ENCODE measurements around the gene ZNRF2. TPM values are rescaled to one million over a fixed set of nuclear protein-coding genes. Genes with fewer than 3 reads are reported as not detected.
A peak's percentile ranks its signal among the peaks of the same experiment; 100 is the strongest.

ZNRF2 gene
- total RNA-seq, 2 donors from 2014 or later, result 36.1 to 42.5 TPM

DNA sequence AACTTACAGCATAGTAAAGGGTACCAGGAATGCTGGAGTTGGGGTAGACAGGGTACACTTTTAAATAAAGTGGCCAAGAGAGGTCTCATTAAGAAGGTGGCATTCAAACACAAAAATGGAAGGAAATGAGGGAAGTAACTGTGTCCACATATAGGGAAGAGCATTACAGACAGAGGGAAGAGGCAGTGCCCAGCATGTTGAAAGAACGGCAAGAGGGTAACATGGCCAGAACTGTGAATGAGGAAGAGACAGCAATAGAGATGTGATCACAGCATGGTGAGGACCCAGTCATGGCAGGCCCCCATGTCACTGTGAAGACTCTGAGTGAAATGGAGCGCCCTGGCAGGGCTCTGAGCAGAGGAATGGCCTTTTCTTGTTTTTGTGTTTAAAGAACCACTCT is 35.1 kb upstream of the ZNRF2 start:
- H3K9me3 ChIP-seq, result no peaks in the 10 kb centered on the region
- peak overlapping the region in 2 of 4 donors; percentile 38 for H3K27ac ChIP-seq
- ATAC-seq (no peak), DNase-seq (no peak)
- H3K4me1 ChIP-seq, result peaks cover 40% of the 10 kb centered on the region
- no peak for TF ChIP-seq POLR2A (IDR thresholded peaks at IDR 0.05)
- no peak for TF ChIP-seq CTCF (IDR thresholded peaks at IDR 0.05)
- no peaks in the 10 kb centered on the region for H3K36me3 ChIP-seq (replicated peaks in 1 of 2; ENCODE audit: insufficient read depth in 1 of 2, low read depth in 2 of 2)
- 90 to 96% methylated on average over 2 of the region's 2 CpGs for whole genome bisulfite sequencing, 2 donors
- H3K27me3 ChIP-seq, result no peaks in the 10 kb centered on the region
- intact Hi-C loops (cut with DNase I), result no loop called here
- no peak overlapping the region for H3K4me3 ChIP-seq

DNA sequence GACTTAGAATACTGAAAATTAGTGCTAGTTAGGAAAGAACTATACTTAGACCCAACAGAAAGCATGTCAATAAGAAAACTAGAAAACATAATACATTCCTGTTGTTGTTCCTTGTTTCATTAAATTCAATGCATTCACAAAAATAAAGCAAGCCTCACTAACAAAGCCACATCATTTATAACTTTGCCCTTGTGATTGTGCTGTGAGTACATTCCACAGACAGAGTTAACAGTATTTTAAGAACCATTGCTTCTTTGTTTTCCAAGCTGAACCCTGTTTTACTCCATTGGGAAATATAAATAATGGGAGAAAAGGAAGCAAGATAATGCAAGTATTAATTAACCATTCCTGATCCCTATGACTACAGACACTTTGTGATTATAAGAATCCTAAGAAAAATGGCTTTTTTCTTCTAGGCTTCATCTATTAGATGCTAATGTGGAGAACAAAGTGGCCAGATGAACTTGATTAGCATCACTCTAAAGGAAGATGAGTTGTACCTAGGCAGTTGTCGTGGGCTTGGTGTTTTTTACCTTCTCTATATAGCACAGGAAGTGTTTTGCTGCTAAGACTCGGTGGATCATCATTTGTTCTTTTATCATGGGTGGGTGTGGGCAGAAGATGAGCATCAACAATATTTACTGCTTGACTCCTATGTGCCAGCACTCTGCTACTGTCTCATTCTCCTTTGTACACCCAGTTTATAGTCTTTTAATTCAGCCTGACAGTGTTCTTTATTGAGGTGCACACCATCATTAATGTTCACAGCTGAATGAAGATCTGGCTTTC is 34.2 kb upstream of the ZNRF2 start:
- 59 to 75% methylated on average over 2 of the region's 2 CpGs for WGBS, 2 donors
- intact Hi-C loops (cut with DNase I), result no loop called here
- H3K27ac ChIP-seq, result peak overlapping the region in 2 of 4 donors; percentile 38
- no peak overlapping the region for H3K4me3 ChIP-seq
- no peaks in the 10 kb centered on the region for H3K36me3 ChIP-seq (replicated peaks in 1 of 2; ENCODE audit: insufficient read depth in 1 of 2, low read depth in 2 of 2)
- peaks cover 49% of the 10 kb centered on the region for H3K4me1 ChIP-seq
- TF ChIP-seq CTCF (IDR thresholded peaks at IDR 0.05) (no peak), POLR2A (IDR thresholded peaks at IDR 0.05) (no peak)
- ATAC-seq (no peak), DNase-seq (no peak)
- H3K9me3 ChIP-seq, result no peaks in the 10 kb centered on the region
- H3K27me3 ChIP-seq, result no peaks in the 10 kb centered on the region

- ATAC-seq (no peak), DNase-seq (no peak)
- TF ChIP-seq CTCF (IDR thresholded peaks at IDR 0.05) (no peak), POLR2A (IDR thresholded peaks at IDR 0.05) (no peak)
- no peak overlapping the region for H3K4me3 ChIP-seq
- H3K27ac ChIP-seq, result peak overlapping the region in 3 of 4 donors; percentile 76 to 85 (median 82)
- no peaks in the 10 kb centered on the region for H3K36me3 ChIP-seq (replicated peaks in 1 of 2; ENCODE audit: insufficient read depth in 1 of 2, low read depth in 2 of 2)
- no peaks in the 10 kb centered on the region for H3K9me3 ChIP-seq
- H3K4me1 ChIP-seq, result peaks cover 62% of the 10 kb centered on the region
- H3K27me3 ChIP-seq, result no peaks in the 10 kb centered on the region
- 92 to 95% methylated on average over 7 of the region's 7 CpGs for WGBS, 2 donors
- intact Hi-C loops (cut with DNase I), result no loop called here
These were observed 32.6 kb upstream of the ZNRF2 start for GRCh38 chr7:30251708-30252329.

GRCh38 chr7:30252885-30253795 is 31.3 kb upstream of the ZNRF2 start:
- peaks cover 62% of the 10 kb centered on the region for H3K4me1 ChIP-seq
- no peak overlapping the region for H3K4me3 ChIP-seq
- WGBS, 2 donors, result 34 to 35% methylated on average over 7 of the region's 7 CpGs
- H3K27ac ChIP-seq, result peak overlapping the region; percentile 41 to 85 (median 79)
- intact Hi-C loops (cut with DNase I), result no loop called here
- H3K36me3 ChIP-seq (replicated peaks in 1 of 2; ENCODE audit: insufficient read depth in 1 of 2, low read depth in 2 of 2), result no peaks in the 10 kb centered on the region
- no peaks in the 10 kb centered on the region for H3K27me3 ChIP-seq
- H3K9me3 ChIP-seq, result no peaks in the 10 kb centered on the region
- ATAC-seq (peak; percentile 70), DNase-seq (peak; percentile 66 to 78 (median 76))
- TF ChIP-seq CTCF (IDR thresholded peaks at IDR 0.05) (peak in 1 of 7 experiments; percentile 7), POLR2A (IDR thresholded peaks at IDR 0.05) (no peak)

Measured in body of pancreas (tissue), 4 donors.